SK-N-SH (cell line): ENCODE results near the gene PCNX3.

ENCODE experiments used
- EZH2phosphoT487 ChIP-seq: fragments of 200-600 bp; sonication (generic); IDR thresholded peaks from 2 replicates; pipeline ENCODE4 v1.6.1; 2017; ENCODE audit warnings: low read depth, mixed run types, mild to moderate bottlenecking, antibody characterized with exemption, moderate library complexity, borderline replicate concordance
- POLR2AphosphoS5 ChIP-seq: IDR thresholded peaks from 2 replicates; pipeline ENCODE4 v1.6.1; 2012; ENCODE audit warnings: low read depth, low read length
- SIN3A ChIP-seq: IDR thresholded peaks from 2 replicates; pipeline ENCODE4 v1.6.1; 2012; ENCODE audit warnings: low read depth, mild to moderate bottlenecking, low read length, moderate library complexity, borderline replicate concordance
- TAF1 ChIP-seq: IDR thresholded peaks from 2 replicates; pipeline ENCODE4 v1.6.1; 2012; ENCODE audit warnings: low read depth, mild to moderate bottlenecking, low read length, moderate library complexity, borderline replicate concordance
- TEAD4 ChIP-seq: IDR thresholded peaks from 2 replicates; pipeline ENCODE4 v1.4.0; 2012; ENCODE audit warnings: mild to moderate bottlenecking, borderline replicate concordance; ENCODE audit not compliant: insufficient read depth
- TF ChIP-seq, protein P1 (sequence below): fragments of 200-600 bp; sonication (generic); IDR thresholded peaks from 2 replicates; pipeline ENCODE4 v1.6.1; 2017; ENCODE audit warnings: antibody characterized with exemption, mild to moderate bottlenecking, moderate library complexity
- TF ChIP-seq, protein P2 (sequence below): IDR thresholded peaks from 2 replicates; pipeline ENCODE4 v1.4.0; 2012; ENCODE audit warnings: low read depth, borderline replicate concordance
- TF ChIP-seq, protein P3 (sequence below): IDR thresholded peaks from 2 replicates; pipeline ENCODE4 v1.6.1; 2012; ENCODE audit warnings: mild to moderate bottlenecking, low read depth, low read length, moderate library complexity

DNA sequence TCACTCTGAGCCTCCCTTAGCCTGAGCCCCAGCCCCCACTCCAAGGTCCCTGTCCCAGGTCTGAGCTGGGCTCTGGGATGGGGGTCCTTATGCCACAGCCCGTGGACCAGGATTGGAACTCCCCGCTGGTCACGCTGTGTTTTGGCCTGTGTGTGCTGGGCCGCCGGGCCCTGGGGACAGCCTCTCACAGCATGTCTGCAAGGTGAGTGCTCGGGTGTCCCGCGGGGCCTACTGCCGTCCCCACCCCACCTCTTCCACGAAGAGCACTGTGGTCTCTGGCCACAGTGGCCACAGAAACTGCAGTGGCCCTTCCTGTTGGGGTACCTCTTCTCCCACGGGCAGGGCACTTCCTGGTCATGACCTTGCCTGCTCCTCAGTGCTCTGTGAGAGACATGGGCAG, 18.9 kb downstream of the PCNX3 start:
- TF ChIP-seq TEAD4 (no peak), POLR2AphosphoS5 (no peak), TAF1 (no peak), SIN3A (no peak), EZH2phosphoT487 (no peak)
- TF ChIP-seq, protein P1, sequence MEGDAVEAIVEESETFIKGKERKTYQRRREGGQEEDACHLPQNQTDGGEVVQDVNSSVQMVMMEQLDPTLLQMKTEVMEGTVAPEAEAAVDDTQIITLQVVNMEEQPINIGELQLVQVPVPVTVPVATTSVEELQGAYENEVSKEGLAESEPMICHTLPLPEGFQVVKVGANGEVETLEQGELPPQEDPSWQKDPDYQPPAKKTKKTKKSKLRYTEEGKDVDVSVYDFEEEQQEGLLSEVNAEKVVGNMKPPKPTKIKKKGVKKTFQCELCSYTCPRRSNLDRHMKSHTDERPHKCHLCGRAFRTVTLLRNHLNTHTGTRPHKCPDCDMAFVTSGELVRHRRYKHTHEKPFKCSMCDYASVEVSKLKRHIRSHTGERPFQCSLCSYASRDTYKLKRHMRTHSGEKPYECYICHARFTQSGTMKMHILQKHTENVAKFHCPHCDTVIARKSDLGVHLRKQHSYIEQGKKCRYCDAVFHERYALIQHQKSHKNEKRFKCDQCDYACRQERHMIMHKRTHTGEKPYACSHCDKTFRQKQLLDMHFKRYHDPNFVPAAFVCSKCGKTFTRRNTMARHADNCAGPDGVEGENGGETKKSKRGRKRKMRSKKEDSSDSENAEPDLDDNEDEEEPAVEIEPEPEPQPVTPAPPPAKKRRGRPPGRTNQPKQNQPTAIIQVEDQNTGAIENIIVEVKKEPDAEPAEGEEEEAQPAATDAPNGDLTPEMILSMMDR: no peak
- TF ChIP-seq, protein P2, sequence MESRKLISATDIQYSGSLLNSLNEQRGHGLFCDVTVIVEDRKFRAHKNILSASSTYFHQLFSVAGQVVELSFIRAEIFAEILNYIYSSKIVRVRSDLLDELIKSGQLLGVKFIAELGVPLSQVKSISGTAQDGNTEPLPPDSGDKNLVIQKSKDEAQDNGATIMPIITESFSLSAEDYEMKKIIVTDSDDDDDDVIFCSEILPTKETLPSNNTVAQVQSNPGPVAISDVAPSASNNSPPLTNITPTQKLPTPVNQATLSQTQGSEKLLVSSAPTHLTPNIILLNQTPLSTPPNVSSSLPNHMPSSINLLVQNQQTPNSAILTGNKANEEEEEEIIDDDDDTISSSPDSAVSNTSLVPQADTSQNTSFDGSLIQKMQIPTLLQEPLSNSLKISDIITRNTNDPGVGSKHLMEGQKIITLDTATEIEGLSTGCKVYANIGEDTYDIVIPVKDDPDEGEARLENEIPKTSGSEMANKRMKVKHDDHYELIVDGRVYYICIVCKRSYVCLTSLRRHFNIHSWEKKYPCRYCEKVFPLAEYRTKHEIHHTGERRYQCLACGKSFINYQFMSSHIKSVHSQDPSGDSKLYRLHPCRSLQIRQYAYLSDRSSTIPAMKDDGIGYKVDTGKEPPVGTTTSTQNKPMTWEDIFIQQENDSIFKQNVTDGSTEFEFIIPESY: no peak
- TF ChIP-seq, protein P3, sequence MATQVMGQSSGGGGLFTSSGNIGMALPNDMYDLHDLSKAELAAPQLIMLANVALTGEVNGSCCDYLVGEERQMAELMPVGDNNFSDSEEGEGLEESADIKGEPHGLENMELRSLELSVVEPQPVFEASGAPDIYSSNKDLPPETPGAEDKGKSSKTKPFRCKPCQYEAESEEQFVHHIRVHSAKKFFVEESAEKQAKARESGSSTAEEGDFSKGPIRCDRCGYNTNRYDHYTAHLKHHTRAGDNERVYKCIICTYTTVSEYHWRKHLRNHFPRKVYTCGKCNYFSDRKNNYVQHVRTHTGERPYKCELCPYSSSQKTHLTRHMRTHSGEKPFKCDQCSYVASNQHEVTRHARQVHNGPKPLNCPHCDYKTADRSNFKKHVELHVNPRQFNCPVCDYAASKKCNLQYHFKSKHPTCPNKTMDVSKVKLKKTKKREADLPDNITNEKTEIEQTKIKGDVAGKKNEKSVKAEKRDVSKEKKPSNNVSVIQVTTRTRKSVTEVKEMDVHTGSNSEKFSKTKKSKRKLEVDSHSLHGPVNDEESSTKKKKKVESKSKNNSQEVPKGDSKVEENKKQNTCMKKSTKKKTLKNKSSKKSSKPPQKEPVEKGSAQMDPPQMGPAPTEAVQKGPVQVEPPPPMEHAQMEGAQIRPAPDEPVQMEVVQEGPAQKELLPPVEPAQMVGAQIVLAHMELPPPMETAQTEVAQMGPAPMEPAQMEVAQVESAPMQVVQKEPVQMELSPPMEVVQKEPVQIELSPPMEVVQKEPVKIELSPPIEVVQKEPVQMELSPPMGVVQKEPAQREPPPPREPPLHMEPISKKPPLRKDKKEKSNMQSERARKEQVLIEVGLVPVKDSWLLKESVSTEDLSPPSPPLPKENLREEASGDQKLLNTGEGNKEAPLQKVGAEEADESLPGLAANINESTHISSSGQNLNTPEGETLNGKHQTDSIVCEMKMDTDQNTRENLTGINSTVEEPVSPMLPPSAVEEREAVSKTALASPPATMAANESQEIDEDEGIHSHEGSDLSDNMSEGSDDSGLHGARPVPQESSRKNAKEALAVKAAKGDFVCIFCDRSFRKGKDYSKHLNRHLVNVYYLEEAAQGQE: no peak
